DMS53 treated with DMSO at 0.1 percent for 48 hours (cell line): ENCODE measurements around the gene FAM9C.
"Not testable (repeated sequence)": the region's sequence is repeated elsewhere in the genome, so short reads cannot be mapped to it uniquely, and the experiment has no call there.

ENCODE experiments used
- DNase-seq: peaks from one replicate; lab custom pipeline; 2025; ENCODE audit not compliant: unreplicated experiment; lab: John Stamatoyannopoulos, UW

The FAM9C gene

GRCh38 chrX:13043938-13044337 lies 482 bp downstream of the FAM9C start:
- no peak for DNase-seq

DNA sequence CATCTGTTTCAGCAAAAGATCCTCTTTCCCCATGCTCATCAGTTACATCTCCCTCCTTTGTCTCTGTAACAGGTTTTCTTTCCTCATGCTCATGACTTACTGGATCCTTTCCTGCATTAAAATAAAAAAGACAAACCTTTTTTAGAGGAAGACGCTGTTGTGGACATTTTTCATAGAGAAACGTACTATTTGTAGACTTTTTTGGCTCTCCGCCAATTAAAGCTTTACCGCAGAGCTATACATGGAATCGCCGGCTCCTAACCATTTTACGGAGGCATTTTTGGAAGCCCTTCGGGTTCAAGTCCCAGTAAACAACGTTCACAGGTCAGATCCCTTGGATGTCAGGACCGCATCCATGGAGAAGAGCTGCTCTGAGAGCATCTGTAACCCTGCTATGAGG lies 1.3 kb downstream of the FAM9C start:
- DNase-seq: no peak

GRCh38 chrX:13036896-13037295 lies 7.5 kb downstream of the FAM9C start:
- no peak for DNase-seq

DNA sequence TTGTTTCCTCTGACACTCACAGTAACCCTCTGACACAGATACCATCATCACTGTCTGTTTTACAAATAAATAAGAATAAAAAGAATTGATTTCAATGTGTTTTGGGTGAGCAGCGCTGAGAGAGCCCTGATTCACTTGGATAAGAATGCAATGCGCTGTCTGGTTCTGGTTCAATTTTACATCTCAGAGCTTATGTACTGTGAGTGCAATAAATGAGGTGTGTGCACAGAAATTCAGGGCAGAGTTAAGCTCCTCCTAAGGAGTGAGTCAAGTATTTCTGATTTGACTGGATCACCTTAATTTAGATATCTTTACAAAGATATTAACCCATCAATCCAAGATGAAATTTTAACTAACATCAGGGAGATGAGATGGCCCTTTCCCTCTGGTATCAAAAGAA lies 11.2 kb downstream of the FAM9C start:
- DNase-seq: no peak

- no peak for DNase-seq
Measured at GRCh38 chrX:13029887-13030771, 14.3 kb downstream of the FAM9C start.

DNA sequence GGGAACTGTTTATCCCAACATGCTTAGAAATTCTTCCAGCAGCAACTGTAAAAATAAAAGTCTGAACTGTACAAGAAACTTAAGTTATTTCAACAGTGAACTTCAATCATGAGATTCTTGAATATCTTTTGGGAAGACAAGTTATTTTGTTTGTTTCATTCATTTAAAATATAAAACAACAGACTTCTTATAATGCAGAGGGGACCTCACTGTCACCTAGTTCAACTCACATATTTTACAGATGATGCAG lies 14.9 kb downstream of the FAM9C start:
- DNase-seq: no peak

DNA sequence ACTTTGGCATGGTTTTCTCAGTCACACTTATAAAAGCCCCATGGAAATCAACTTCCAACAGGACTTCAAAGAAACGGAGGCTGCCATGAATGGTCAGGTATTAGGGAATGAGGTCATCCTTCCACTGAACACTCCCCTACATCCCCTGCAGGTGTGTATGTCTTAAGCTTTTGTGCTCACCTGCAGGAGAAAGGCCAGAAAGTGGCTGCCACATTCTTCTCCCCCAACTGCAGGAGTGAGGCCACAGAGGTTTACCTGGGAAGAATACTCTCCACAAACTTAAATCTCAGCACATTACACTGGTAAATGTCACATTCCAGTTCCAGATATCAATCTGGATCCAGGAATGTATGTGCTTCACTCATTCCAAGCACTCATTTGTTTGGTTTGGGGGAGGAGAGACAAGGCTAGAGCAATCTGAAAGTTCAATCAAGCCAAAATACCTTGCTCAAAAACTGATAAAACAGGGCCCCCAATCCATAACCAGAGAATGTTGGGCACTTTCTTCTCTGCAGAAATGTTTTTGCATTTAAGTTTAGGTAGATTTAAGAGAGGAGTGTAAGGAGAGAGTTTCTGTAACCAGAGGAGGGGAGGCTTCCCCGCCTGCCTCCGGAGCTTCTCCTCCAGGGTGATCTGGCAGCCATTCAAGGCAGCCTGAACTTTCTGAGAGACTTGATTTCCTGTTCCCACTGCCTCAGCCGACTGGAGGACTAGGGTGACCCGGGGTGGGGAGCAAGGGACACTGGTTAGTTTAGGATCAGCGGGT lies 15.4 kb downstream of the FAM9C start:
- DNase-seq: no peak

DNA sequence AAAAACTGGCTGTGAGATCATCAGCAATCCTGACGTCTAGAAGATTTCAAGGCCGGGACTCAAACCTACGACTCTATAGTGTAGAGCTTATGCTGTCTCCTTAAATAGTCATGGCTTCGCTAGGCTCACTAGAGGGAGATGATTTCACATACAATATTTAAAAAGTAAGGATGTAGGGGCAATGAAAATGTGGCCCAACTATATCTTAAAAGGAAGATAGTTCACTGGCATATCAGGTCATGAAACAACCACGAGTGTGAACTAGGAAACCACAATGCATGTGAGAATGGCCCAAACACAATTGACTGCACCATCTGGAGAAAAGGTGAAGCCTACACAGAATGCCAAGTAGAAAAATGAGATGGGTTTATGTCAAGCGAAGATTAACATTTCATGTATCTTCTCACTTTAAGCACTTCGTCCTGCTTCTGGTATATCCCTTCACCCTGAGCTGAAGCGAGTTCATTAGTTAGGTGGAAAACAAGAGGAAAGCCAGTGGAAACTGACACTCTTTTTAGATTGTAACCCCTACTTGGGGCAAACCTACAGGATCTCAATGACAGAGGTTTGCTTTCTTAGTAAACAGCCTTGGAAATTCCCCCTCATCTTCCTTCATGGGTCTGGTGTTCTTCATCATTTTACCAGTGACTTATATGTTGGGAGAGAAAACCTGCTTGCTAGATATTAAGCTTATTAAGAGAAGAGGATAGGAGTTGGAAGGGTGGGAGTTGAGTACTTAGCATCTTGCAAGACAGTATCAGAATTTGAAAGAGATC lies 17.4 kb downstream of the FAM9C start:
- no peak for DNase-seq

DNA sequence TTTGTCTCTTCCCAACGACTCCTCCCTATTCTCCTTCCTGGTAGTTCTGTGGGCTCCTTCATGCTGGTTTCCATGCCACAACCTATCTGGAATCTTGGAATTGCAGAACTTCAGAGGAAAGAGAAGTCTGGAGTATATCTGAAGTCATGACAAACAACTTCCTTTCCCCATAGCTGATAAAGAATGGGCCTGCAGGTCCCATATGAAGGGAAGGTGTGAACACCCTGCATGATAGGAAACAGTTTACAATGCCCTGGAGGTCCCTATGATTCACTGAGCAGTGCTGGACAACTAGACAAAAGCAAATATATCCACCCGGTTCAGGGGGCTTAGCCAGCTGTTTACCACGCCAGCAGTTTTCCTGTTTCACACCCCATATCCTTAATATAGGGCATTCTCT lies 19.4 kb downstream of the FAM9C start:
- no peak for DNase-seq

GRCh38 chrX:13023979-13024378 lies 20.4 kb downstream of the FAM9C start:
- DNase-seq: no peak

DNA sequence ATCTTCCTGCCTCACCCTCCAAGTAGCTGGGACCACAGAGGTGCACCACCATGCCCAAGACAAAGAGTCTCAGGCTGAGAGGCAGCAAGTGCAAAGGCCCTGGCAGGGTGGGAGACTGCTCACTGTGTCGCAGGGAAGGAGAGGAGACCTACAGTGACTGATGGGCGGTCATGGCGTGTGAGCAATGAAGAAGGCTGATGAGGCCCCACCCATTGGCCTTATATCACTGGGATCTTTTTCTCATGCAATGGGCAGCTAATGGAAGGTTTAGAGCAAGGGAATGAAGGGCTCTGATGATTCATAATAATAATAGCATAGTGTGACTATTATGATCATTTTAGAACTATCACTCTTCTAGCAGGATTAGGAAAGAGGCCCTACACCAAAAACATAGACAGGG lies 20.9 kb downstream of the FAM9C start:
- no peak for DNase-seq

- no peak for DNase-seq
Measured at GRCh38 chrX:13022926-13023325, 21.5 kb downstream of the FAM9C start.

DNA sequence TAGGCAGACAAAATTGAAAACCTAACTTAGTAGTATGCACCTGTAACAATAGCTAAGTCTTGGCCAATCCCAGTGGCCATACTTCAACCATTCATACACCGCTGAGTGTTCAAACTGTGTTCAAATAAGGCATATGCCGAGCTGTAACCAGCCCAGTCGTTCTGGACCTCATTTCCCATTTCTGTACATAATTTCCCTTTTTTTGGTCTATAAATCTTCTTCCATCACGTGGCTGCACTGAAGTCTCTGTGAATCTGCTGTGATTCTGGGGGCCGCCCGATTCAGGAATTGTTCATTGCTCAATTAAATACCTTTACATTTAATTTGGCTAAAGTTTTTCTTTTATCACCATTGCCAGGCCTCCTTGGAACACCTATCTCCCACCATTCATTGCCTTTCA lies 27.7 kb downstream of the FAM9C start:
- DNase-seq: not testable (repeated sequence)

- DNase-seq: no peak
Measured at GRCh38 chrX:13015536-13016236, 28.7 kb downstream of the FAM9C start.

GRCh38 chrX:13014111-13015096 lies 30.0 kb downstream of the FAM9C start:
- no peak for DNase-seq

- no peak for DNase-seq
Measured at GRCh38 chrX:13013363-13014110, 30.9 kb downstream of the FAM9C start.

DNA sequence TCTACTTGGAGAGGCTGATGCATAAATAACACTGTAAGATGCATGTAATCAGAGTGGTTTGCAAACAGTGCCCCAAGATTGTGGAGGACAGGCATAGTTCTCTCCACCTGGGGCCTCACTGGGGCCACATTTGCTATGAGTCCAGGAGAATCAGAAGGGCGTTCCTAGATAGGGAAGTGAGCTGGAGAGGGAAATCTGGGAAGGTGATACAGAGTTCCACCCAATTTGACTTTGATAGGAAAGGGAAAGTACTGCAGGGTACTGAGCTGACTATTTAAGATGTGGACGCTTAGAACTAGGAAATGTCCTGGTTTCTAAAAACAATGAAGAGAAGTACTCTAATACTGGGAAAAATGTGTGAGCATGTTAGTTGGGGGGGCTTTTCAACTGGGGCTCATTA lies 33.9 kb downstream of the FAM9C start:
- DNase-seq: no peak

DNA sequence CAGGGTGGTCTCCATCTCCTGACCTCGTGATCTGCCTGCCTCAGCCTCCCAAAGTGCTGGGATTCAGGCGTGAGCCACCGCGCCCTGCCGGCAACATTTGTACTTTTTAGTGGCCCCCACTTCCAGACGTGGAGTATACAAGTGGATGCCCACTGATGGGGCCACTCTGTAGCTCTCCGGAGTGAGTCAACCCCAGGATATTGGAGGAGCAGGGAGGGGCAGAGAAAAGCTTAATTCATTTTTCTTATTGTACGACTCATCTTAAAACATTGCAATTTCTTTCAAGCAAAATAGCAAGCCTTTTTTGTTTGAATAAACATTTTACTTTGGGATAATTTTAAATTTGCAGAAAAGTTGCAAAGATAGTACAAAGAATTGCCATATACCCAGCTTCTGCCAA lies 34.6 kb downstream of the FAM9C start:
- DNase-seq: no peak

DNA sequence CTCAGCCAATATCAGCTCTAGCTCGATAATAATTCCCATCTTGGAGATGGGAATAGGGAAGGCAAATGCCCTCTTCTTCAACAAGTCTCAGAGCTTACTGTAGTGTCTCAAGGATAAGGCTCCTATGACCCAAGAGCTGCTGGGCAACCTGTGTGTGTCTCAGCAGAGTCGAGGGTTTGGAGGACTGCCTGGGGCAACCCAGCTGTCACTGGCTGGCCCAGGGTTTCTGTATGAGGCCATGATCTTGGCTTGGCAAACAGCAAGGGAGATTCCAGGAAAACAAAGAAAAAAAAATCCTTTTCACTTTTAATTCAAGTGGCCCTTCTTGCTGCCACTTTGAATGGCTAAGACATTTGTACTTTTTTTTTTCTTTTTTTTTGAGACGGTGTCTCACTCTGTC lies 35.1 kb downstream of the FAM9C start:
- no peak for DNase-seq
